ENCODE measurements around the gene GPR87. TPM values are rescaled to one million over a fixed set of nuclear protein-coding genes. Genes with fewer than 3 reads are reported as not detected.

The GPR87 gene
- total RNA-seq, 1 donor from 2014 or later: not detected

DNA sequence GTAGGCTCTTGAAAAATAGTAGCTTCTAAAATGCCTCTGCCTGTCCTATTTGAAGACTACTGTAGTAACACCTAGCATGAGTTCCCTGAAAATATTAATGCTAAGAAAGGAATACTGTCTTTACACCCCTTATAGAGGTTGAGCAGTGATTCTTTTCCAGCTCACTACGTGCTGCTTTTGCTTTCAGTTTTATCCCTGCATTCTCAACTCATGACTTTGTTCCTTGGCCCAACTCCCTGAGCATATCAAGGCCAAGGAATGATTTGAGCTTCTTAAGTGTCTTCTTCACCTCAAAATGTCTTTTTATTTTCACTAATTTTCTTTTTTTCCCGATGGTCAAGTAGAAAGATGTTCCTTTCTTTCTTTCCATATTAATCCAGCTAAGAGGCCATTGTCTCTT lies 29.2 kb upstream of the GPR87 start:
- no peaks in the 10 kb centered on the region for H3K4me1 Mint-ChIP-seq (ENCODE audit: low read depth, unreplicated experiment)
- H3K4me3 Mint-ChIP-seq (ENCODE audit: unreplicated experiment): no peak overlapping the region
- no peaks in the 10 kb centered on the region for H3K27me3 Mint-ChIP-seq (ENCODE audit: unreplicated experiment)
- H3K27ac Mint-ChIP-seq (ENCODE audit: unreplicated experiment): no peak overlapping the region
- no peaks in the 10 kb centered on the region for H3K36me3 Mint-ChIP-seq (ENCODE audit: unreplicated experiment)
- TF ChIP-seq, protein P1, sequence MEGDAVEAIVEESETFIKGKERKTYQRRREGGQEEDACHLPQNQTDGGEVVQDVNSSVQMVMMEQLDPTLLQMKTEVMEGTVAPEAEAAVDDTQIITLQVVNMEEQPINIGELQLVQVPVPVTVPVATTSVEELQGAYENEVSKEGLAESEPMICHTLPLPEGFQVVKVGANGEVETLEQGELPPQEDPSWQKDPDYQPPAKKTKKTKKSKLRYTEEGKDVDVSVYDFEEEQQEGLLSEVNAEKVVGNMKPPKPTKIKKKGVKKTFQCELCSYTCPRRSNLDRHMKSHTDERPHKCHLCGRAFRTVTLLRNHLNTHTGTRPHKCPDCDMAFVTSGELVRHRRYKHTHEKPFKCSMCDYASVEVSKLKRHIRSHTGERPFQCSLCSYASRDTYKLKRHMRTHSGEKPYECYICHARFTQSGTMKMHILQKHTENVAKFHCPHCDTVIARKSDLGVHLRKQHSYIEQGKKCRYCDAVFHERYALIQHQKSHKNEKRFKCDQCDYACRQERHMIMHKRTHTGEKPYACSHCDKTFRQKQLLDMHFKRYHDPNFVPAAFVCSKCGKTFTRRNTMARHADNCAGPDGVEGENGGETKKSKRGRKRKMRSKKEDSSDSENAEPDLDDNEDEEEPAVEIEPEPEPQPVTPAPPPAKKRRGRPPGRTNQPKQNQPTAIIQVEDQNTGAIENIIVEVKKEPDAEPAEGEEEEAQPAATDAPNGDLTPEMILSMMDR (IDR thresholded peaks at IDR 0.05; ENCODE audit: partially characterized antibody, unreplicated experiment): no peak
- DNase-seq: no peak
- H3K9me3 Mint-ChIP-seq (ENCODE audit: unreplicated experiment): peaks cover 2% of the 10 kb centered on the region

DNA sequence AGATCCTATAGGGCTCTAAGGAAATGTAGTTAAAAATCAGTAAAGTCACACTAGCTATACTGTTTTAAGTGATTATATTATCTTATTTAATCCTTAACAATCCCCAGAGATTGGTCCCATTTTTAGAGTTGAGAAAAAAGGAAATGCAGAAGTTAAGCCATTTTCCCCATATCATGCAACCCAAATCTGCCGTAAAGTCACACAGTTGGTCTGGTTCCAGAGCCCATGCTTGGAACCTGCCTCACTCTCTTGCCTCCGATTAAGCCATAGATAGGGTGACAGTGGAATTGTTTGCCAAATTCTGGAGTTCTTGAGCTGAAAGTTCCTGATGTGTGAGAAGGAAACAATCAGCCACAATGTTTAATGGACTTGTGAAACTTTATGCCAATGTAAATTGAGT lies 15.1 kb upstream of the GPR87 start:
- no peaks in the 10 kb centered on the region for H3K27me3 Mint-ChIP-seq (ENCODE audit: unreplicated experiment)
- no peak for DNase-seq
- no peak overlapping the region for H3K4me3 Mint-ChIP-seq (ENCODE audit: unreplicated experiment)
- TF ChIP-seq, protein P1 (IDR thresholded peaks at IDR 0.05; ENCODE audit: partially characterized antibody, unreplicated experiment): no peak
- H3K27ac Mint-ChIP-seq (ENCODE audit: unreplicated experiment): no peak overlapping the region
- H3K4me1 Mint-ChIP-seq (ENCODE audit: low read depth, unreplicated experiment): no peaks in the 10 kb centered on the region
- no peaks in the 10 kb centered on the region for H3K36me3 Mint-ChIP-seq (ENCODE audit: unreplicated experiment)
- peaks cover 2% of the 10 kb centered on the region for H3K9me3 Mint-ChIP-seq (ENCODE audit: unreplicated experiment)

DNA sequence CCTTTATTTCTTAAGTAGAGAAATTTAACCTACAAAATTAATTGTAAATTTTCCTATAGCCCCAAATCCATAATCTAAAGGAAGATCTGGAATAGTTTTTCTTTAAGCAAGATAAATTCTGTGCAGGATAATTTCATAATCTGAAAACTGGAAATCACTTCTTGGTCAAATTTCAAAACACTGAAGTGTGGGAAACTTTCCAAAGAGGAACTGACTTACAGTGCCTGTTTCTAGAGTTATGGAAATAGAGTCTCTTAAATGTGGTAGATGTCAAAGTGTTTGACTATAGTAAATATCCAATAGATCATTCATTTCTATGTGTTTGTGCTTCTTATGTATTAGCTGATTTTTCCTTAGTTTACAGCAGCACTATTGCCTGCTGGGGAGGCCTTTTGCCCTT lies 14.3 kb upstream of the GPR87 start:
- H3K36me3 Mint-ChIP-seq (ENCODE audit: unreplicated experiment): no peaks in the 10 kb centered on the region
- H3K27me3 Mint-ChIP-seq (ENCODE audit: unreplicated experiment): no peaks in the 10 kb centered on the region
- H3K4me3 Mint-ChIP-seq (ENCODE audit: unreplicated experiment): no peak overlapping the region
- no peak overlapping the region for H3K27ac Mint-ChIP-seq (ENCODE audit: unreplicated experiment)
- TF ChIP-seq, protein P1 (IDR thresholded peaks at IDR 0.05; ENCODE audit: partially characterized antibody, unreplicated experiment): no peak
- peaks cover 2% of the 10 kb centered on the region for H3K9me3 Mint-ChIP-seq (ENCODE audit: unreplicated experiment)
- H3K4me1 Mint-ChIP-seq (ENCODE audit: low read depth, unreplicated experiment): no peaks in the 10 kb centered on the region
- no peak for DNase-seq

DNA sequence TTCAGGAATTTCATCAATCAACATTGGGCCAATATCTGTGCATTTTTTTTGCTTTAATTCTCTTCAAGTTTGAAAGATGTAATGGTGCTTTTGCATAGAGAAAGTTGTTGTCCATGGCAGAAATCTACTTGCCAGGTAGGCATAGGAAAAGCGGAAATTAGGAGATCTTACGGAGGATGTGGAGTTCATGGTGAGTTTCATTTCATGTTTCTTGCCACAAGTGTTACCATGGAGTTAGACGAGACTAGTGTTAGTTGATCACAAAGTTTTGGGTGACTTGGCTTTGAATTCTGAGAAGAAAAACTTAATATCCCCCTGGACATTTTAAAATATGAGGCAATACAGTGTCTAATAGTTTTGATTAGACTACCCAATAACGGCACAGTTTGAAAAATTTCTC lies 13.8 kb upstream of the GPR87 start:
- H3K4me3 Mint-ChIP-seq (ENCODE audit: unreplicated experiment): no peak overlapping the region
- H3K27ac Mint-ChIP-seq (ENCODE audit: unreplicated experiment): no peak overlapping the region

DNA sequence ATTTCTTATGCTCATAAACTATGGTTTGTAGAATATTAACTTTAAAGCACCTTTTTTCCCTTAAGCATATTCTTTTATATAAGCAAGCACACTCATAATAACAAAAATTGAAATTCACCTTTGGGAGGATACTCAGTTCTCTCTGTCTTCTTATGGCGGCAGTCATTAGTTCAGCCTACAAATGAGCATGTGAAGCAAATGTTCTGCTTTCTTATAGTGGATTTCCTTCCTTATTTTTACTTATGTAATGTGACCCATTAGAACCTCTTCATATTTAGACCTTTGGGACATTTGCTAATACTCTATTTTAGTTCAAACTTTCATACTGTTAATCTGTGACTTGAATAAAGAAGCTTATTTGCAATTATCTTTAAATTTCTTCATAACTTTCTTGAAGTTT lies 12.7 kb upstream of the GPR87 start, which contains the start of gene P2RY13:
Gene P2RY13 (minus strand): TSS at position 187 of the 400 bp plus-strand sequence. CDS start 21 bp downstream, at position 166.
- Mint-ChIP-seq H3K36me3 (ENCODE audit: unreplicated experiment) (no peaks in the 10 kb centered on the region), H3K9me3 (ENCODE audit: unreplicated experiment) (no peaks in the 10 kb centered on the region), H3K27me3 (ENCODE audit: unreplicated experiment) (no peaks in the 10 kb centered on the region), H3K4me1 (ENCODE audit: low read depth, unreplicated experiment) (no peaks in the 10 kb centered on the region), H3K27ac (ENCODE audit: unreplicated experiment) (no peak within 1 kb of the TSS), H3K4me3 (ENCODE audit: unreplicated experiment) (no peak within 1 kb of the TSS)
- TF ChIP-seq, protein P1 (IDR thresholded peaks at IDR 0.05; ENCODE audit: partially characterized antibody, unreplicated experiment): no peak
- DNase-seq: no peak

More for the DNA sequence above, 13.8 kb upstream of the GPR87 start:
- TF ChIP-seq, protein P1 (IDR thresholded peaks at IDR 0.05; ENCODE audit: partially characterized antibody, unreplicated experiment): no peak
- H3K27me3 Mint-ChIP-seq (ENCODE audit: unreplicated experiment): no peaks in the 10 kb centered on the region
- no peaks in the 10 kb centered on the region for H3K4me1 Mint-ChIP-seq (ENCODE audit: low read depth, unreplicated experiment)
- H3K36me3 Mint-ChIP-seq (ENCODE audit: unreplicated experiment): no peaks in the 10 kb centered on the region
- no peak for DNase-seq
- H3K9me3 Mint-ChIP-seq (ENCODE audit: unreplicated experiment): peaks cover 2% of the 10 kb centered on the region
